ENCODE data around the gene CTNNA2.

DNA sequence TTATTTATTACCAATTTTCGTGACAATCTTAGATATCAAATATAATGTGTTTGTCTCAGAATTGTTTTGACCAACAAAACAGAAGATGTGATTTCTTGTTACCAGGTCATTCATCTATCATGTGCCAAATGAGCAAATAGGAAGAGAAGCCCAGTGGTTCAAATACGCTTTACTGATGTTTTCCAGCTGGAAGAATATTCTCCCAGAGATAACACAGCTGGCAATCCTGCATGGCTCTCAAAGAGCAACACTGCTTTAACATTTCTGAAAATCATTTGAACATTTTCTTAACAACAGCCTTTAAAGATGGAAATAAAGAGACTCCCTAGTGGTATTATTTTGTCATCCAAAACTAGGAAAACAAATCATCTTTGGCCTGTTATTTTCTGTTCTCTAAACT lies 359.8 kb downstream of the CTNNA2 start:
- TF ChIP-seq CTCF (IDR thresholded peaks at IDR 0.05) (no peak), REST (IDR thresholded peaks at IDR 0.05; ENCODE audit: insufficient read depth in 1 of 2, low read depth in 2 of 2, low read length in 1 of 2) (no peak), POLR2AphosphoS5 (IDR thresholded peaks at IDR 0.05; ENCODE audit: low read depth, low read length) (no peak), SIN3A (IDR thresholded peaks at IDR 0.05; ENCODE audit: borderline replicate concordance, insufficient read depth, low read depth, low read length) (no peak), TCF7L2 (IDR thresholded peaks at IDR 0.05; ENCODE audit: low read depth, low read length) (no peak)

Measured in Panc1 (cell line).